Fibroblast of pulmonary artery (primary cell): ENCODE data around the gene ZNF35.

Experiments used
- DNase-seq: peaks from one replicate; pipeline ENCODE4 v3.0.0-alpha.2; 2010; ENCODE audit warnings: low read depth
- H3K4me3 ChIP-seq: replicated peaks from 2 replicates; pipeline ENCODE4 v1.5.1; 2011; ENCODE audit warnings: low read depth, mild to moderate bottlenecking, control low read depth, low read length, moderate library complexity
- CTCF ChIP-seq: IDR thresholded peaks from 2 replicates; pipeline ENCODE4 v1.5.1; 2011; ENCODE audit warnings: mild to moderate bottlenecking, control low read depth, low read length, inconsistent platforms; ENCODE audit errors: missing control alignments

Gene ZNF35

GRCh38 chr3:44642337-44642736 is 6.2 kb upstream of the ZNF35 start:
- H3K4me3 ChIP-seq = no peak overlapping the region
- no peak for DNase-seq
- TF ChIP-seq CTCF = no peak

- TF ChIP-seq CTCF = no peak
- no peak overlapping the region for H3K4me3 ChIP-seq
- no peak for DNase-seq
Measured at GRCh38 chr3:44643024-44643423, 5.5 kb upstream of the ZNF35 start.

GRCh38 chr3:44647771-44648170 is 761 bp upstream of the ZNF35 start:
- no peak for DNase-seq
- no peak for TF ChIP-seq CTCF
- no peak overlapping the region for H3K4me3 ChIP-seq

- peak overlapping the region; percentile 84 for H3K4me3 ChIP-seq
- no peak for TF ChIP-seq CTCF
- DNase-seq = no peak
Measured at GRCh38 chr3:44649709-44650108, 1.2 kb downstream of the ZNF35 start.

- DNase-seq = peak; percentile 14
- no peak for TF ChIP-seq CTCF
- no peak overlapping the region for H3K4me3 ChIP-seq
Measured at GRCh38 chr3:44654039-44654438, 5.5 kb downstream of the ZNF35 start.

GRCh38 chr3:44659015-44659414 is 10.5 kb downstream of the ZNF35 start:
- TF ChIP-seq CTCF = no peak
- DNase-seq = no peak
- no peak overlapping the region for H3K4me3 ChIP-seq

- TF ChIP-seq CTCF = no peak
- H3K4me3 ChIP-seq = no peak overlapping the region
Measured at GRCh38 chr3:44659434-44659833, 10.9 kb downstream of the ZNF35 start.

More at GRCh38 chr3:44659434-44659833, 10.9 kb downstream of the ZNF35 start:
- DNase-seq = no peak
